Hepatic stellate cell (primary cell): ENCODE results near the gene BCAT1.
"Not testable (repeated sequence)": the region's sequence is repeated elsewhere in the genome, so short reads cannot be mapped to it uniquely, and the experiment has no call there.

Experiments used
- DNase-seq: peaks from one replicate; pipeline ENCODE4 v3.0.0; 2011; ENCODE audit warnings: low spot score

The BCAT1 gene

DNA sequence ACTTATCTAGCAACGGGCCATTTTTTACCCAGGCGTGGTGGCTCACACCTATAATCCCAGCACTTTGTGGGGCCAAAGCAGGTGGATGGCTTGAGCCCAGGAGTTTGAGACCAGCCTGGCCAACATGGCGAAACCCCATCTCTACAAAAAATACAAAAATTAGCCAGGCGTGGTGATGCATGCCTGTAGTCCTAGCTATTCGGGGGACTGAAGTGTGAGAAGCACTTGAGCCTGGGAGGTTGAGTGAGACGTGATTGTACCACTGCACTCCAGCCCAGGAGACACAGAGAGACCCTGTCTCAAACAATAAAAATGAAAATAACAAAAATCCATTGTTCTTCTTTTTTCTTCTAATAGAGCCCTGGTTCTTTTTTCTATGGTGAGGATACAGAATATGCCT is 7.5 kb upstream of the BCAT1 start:
- DNase-seq = not testable (repeated sequence)

- no peak for DNase-seq
Observed at GRCh38 chr12:24955853-24956252, 7.0 kb upstream of the BCAT1 start.

DNA sequence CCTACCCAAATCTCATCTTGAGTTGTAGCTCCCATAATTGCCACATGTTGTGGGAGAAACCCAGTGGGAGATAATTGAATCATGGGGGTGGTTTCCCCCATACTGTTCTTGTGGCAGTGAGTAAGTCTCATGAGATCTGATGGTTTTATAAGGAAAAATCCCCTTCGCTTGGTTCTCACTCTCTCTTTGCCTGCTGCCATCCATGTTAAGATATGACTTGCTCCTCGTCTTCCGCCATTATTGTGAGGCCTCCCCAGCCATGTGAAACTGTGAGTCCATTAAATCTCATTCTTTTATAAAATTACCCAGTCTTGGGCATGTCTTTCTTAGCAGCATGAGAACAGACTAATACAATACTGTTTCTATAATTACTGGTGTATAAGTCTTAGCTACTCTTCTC is 6.5 kb upstream of the BCAT1 start:
- no peak for DNase-seq

DNA sequence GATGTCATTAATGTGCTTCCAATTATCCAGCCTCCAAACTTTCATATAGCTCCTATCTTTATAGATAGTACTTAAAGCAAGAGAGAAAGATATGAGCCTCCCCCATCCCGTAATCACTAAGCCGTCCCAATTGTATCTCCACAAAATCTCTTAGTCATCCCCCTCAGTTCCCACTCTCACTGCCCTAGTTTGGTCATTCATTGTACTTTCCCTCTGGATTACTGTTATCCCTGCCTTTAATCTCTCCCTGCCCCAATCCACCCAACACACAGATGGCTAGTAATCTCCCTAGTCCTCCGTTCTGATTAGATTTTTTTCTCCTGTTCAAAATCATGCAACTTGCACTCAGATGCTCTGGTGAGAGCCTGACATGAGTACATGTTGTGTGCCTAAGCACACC is 5.4 kb upstream of the BCAT1 start:
- DNase-seq = no peak

GRCh38 chr12:24952389-24952788 is 3.5 kb upstream of the BCAT1 start:
- DNase-seq = no peak

- no peak for DNase-seq
Observed at GRCh38 chr12:24950231-24950834, 1.4 kb upstream of the BCAT1 start.

GRCh38 chr12:24948420-24948756 is 513 bp downstream of the BCAT1 start:
- peak; percentile 22 for DNase-seq

DNA sequence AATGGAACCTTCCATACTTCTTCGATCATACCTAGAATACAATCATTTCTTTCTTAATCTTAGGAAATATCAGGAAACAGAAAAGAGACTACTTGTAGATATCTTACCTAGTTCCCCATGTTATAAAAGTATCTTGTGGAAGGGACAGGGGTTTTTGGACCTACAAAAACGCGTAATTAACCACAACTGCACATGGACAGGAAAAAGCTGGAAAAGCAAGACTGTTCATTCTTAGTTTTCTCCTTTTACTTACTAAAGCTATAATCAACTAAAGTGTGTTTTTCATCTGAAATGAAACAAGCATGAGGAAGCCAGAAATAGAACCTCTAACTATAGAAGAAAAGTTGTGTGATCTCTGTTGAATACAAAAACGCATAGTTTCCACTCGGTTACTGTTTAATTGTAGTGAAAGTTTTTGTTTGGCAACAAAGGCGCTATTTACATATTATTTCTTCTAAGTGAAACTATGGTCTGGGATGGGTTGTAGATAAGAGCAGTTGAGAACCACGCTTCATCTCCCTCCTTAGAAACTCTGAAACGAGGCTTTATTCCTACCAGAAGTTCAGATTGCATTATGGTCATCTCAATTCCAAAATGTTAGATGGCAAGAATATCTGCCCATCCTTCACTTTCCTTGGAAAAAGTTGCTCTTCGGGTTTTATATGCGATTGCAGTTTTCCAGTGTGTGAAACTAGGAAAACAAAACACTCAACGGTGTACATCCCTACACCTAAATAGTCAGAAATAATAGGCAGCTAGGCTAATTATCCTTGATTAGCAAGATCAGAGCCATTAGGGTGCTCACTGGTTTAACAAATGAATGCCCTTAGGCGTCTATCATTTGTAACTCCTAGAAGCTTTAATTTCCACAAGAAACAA is 1.1 kb downstream of the BCAT1 start:
- no peak for DNase-seq

DNA sequence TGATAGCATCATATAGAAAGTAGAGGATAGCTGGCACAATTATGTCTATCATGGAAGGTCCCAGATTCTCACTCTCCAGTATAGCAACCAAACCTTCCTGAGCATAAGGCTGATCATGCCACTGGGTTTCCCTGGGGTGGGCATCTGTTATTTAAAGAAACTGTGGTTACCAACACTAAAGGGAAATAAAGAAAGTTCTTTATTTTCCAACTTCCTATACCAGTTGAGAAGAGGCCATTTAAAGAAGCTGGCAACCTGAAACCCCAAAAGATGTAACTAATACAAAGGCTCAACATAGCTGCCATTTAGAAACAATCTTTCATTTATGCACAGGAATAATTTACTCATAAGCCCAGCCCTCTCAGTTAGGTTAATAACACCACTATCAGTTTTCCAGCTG is 3.1 kb downstream of the BCAT1 start:
- DNase-seq = no peak

- DNase-seq = no peak
Observed at GRCh38 chr12:24945039-24945438, 3.9 kb downstream of the BCAT1 start.

- no peak for DNase-seq
Observed at GRCh38 chr12:24944601-24944975, 4.3 kb downstream of the BCAT1 start.

GRCh38 chr12:24943947-24944600 is 4.8 kb downstream of the BCAT1 start:
- no peak for DNase-seq

GRCh38 chr12:24940157-24940556 is 8.7 kb downstream of the BCAT1 start:
- no peak for DNase-seq

- DNase-seq = not testable (repeated sequence)
Observed at GRCh38 chr12:24939551-24939950, 9.3 kb downstream of the BCAT1 start.

- DNase-seq = no peak
Observed at GRCh38 chr12:24938341-24938740, 10.6 kb downstream of the BCAT1 start.

GRCh38 chr12:24937553-24938244 is 11.2 kb downstream of the BCAT1 start:
- no peak for DNase-seq

DNA sequence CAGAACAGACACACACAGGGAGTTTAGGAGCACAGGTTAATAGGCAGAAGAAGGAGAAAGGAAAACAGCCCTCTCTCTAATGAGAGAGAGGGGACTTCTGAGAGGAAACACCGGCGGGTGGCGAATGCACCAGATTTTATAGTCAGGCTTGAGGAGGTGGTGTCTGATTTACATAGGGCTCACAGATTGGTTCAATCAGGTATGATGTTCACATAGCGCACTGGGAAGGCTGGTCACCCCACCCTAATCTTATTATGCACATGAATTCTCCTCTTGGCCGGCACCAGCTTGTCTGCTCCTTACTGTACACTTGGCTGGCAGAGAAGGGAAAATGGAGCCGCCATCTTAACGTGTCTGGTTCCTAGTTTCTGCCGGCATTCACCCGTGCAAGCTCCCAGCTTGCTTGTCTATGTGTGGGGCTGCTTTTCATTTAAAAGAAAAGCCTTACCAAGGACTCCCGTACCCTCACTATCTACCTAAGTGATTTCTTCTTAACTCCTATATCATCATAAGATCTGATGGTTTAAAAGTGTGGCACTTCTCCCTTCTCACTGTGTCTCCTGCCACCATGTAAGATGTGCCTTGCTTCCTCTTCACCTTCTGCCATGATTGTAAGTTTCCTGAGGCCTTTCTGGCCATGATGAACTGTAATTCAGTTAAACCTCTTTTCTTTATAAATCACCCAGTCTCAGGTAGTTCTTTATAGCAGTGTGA is 15.1 kb downstream of the BCAT1 start:
- DNase-seq = no peak

GRCh38 chr12:24931666-24932405 is 17.1 kb downstream of the BCAT1 start:
- DNase-seq = peak; percentile 45

DNA sequence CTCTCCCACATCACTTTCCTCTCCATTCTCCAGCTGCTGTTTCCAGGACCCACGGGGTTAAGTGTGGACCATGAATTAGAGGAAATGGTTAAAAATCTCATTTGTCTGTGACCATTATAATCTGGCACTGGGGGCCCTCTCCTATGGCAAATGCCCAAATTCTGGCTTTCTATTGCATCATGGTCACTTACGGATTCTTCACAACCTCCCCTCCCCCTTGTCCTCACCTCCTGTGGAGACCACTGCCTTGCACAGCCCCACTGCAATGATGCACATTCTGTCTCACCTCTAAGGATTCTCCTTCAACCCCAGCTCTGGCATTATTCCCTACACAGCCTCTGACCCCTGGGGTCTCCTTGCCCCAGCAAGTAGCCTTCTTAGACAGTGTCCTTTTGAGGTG is 18.9 kb downstream of the BCAT1 start:
- DNase-seq = no peak

GRCh38 chr12:24928533-24929306 is 20.2 kb downstream of the BCAT1 start:
- DNase-seq = not testable (repeated sequence)

DNA sequence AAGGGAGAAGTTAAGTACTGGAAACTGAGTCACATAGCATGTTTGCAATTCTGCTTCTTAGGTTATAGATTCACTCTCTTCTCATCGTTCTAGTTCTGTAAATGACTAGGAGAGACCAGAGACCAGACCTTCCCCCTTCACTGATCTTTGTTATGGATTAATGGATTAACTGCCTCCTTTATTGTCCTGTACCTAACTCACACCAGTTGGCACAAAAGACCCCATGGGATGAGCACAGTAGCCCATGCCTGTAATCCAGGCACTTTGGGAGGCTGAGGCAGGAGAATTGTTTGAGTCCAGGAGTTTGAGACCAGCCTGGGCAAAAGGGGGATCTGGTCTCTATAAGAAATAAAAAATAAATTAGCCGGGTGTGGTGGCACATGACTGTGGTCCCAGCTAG is 20.8 kb downstream of the BCAT1 start:
- DNase-seq = no peak
